A673 (cell line): Measurements from ENCODE around the gene S100A10. TPM values are rescaled to one million over a fixed set of nuclear protein-coding genes. Genes with fewer than 3 reads are reported as not detected.

Experiments used
- BruUV-seq: library from RNA; stranded (reverse); fragments of 400-500 nt; replicated peaks from 2 replicates; lab custom pipeline; 2021; lab: Mats Ljungman, UMichigan
- CTCF ChIA-PET: fragments of 300-600 bp; sonication (Branson Sonifier 250); formaldehyde crosslinking; loops from one replicate; lab custom pipeline; 2022; ENCODE audit warnings: antibody characterized with exemption; lab: Charles Lee
- POLR2A ChIA-PET: fragments of 300-600 bp; sonication (Branson Sonifier 250); formaldehyde crosslinking; loops from one replicate; lab custom pipeline; 2022; ENCODE audit warnings: antibody characterized with exemption; ENCODE audit not compliant: low non-redundant PET; lab: Charles Lee
- DNase-seq: peaks from one replicate; pipeline ENCODE4 v3.0.0-alpha.2; 2015; ENCODE audit warnings: low spot score
- H3K27ac ChIP-seq: fragments of 200-600 bp; sonication (generic); 2 replicates; pipeline ENCODE4 v1.5.1; 2016; ENCODE audit warnings: mixed run types, low read depth, mild to moderate bottlenecking, mixed read lengths, antibody characterized with exemption, low read length; ENCODE audit not compliant: poor library complexity, severe bottlenecking
- H3K27me3 ChIP-seq: fragments of 200-600 bp; sonication (generic); replicated peaks from 2 replicates; pipeline ENCODE4 v1.6.1; 2017; ENCODE audit warnings: mixed run types, low read depth, mild to moderate bottlenecking, mixed read lengths, antibody characterized with exemption, low read length; ENCODE audit not compliant: insufficient read depth, poor library complexity
- H3K36me3 ChIP-seq: fragments of 200-600 bp; sonication (generic); 2 replicates; pipeline ENCODE4 v1.6.1; 2016; ENCODE audit warnings: mixed run types, mild to moderate bottlenecking, mixed read lengths, antibody characterized with exemption, low read length; ENCODE audit not compliant: insufficient read depth, poor library complexity, severe bottlenecking
- H3K4me1 ChIP-seq: fragments of 200-600 bp; sonication (generic); 2 replicates; pipeline ENCODE4 v1.6.1; 2017; ENCODE audit warnings: mixed run types, mild to moderate bottlenecking, mixed read lengths, antibody characterized with exemption, low read length; ENCODE audit not compliant: insufficient read depth, poor library complexity, severe bottlenecking
- H3K4me3 ChIP-seq: fragments of 200-600 bp; sonication (generic); 2 replicates; pipeline ENCODE4 v1.5.1; 2016; ENCODE audit warnings: low read depth, mixed run types, mild to moderate bottlenecking, mixed read lengths, low read length; ENCODE audit not compliant: poor library complexity, severe bottlenecking
- H3K9me3 ChIP-seq: fragments of 200-600 bp; sonication (generic); 2 replicates; pipeline ENCODE4 v1.6.1; 2016; ENCODE audit warnings: mixed run types, low read depth, mild to moderate bottlenecking, mixed read lengths, antibody characterized with exemption, low read length; ENCODE audit not compliant: poor library complexity, severe bottlenecking
- EZH2 ChIP-seq: fragments of 200-600 bp; sonication (generic); IDR thresholded peaks from 2 replicates; pipeline ENCODE4 v1.6.1; 2017; ENCODE audit warnings: borderline replicate concordance, low read depth, mild to moderate bottlenecking, mixed read lengths, antibody characterized with exemption, low read length; ENCODE audit not compliant: poor library complexity, severe bottlenecking
- intact Hi-C: fragments of 100-400 bp; cut with micrococcal nuclease; formaldehyde crosslinking; loops from one replicate; pipeline ENCODE4 v1.10.0; 2022; ENCODE audit not compliant: unreplicated experiment
- total RNA-seq: library from RNA; stranded (reverse); gene quantifications from 2 replicates; pipeline ENCODE4 v1.2.3, GENCODE V29; 2021
- TF ChIP-seq, protein P1 (sequence below): fragments of 300-800, 200-600 bp; sonication (generic); conservative IDR thresholded peaks from 2 replicates; pipeline ENCODE4 v1.5.1; 2017; ENCODE audit warnings: low read depth, mild to moderate bottlenecking, antibody characterized with exemption, low read length, moderate library complexity, mixed read lengths

Gene S100A10
- total RNA-seq, 1 experiment from 2014 or later, result 42.4 TPM

DNA sequence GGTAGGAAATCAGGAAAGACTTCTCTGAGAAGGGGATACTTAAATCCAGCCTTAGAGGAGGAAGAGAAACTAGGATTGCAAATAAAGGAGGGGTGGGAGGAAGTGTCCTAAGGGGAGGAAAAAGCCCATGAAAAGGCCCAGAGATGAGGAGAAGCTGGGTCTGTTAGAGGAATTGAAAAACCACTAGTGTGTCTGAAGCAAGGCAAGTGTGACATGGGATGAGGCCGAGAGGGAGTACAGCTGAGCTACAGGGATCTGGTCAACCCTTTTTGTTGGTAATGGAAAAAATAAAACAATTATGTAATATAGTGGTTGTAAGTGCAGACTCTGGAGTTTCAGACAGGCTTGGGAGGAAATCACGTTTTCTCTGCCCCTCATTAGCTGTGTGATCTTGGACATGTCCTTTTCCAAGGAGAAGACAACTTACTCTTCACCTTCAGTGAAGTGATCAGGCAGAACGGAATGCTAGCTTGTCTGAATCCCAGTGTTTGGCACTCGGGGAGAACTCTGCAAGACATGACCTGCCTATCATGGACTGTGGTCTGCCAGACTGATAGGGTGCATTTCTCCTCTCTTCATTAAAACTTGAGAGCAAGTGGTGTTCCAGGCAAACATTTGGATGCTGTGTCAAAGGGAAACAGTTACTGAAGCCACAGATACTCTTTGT is 7.4 kb upstream of the S100A10 start:
- POLR2A ChIA-PET, result no interaction called here
- Histone ChIP-seq H3K9me3 (no peaks in the 10 kb centered on the region), H3K4me1 (no peaks in the 10 kb centered on the region), H3K4me3 (no peak overlapping the region), H3K27ac (no peak overlapping the region), H3K27me3 (peaks cover 31% of the 10 kb centered on the region), H3K36me3 (no peaks in the 10 kb centered on the region)
- no peak for DNase-seq
- BruUV-seq, result no TSS peak
- intact Hi-C loops, result loop anchor here (1.0 kb wide), 2 partner anchors 67 to 112 kb away; no protein-coding TSS in a partner anchor
- CTCF ChIA-PET, result interaction anchor here (0.6 to 3.7 kb wide), 19 partner anchors 12 to 1814 kb away, joined by 3 to 25 read pairs (median 4); no protein-coding TSS in a partner anchor
- TF ChIP-seq, protein P1, sequence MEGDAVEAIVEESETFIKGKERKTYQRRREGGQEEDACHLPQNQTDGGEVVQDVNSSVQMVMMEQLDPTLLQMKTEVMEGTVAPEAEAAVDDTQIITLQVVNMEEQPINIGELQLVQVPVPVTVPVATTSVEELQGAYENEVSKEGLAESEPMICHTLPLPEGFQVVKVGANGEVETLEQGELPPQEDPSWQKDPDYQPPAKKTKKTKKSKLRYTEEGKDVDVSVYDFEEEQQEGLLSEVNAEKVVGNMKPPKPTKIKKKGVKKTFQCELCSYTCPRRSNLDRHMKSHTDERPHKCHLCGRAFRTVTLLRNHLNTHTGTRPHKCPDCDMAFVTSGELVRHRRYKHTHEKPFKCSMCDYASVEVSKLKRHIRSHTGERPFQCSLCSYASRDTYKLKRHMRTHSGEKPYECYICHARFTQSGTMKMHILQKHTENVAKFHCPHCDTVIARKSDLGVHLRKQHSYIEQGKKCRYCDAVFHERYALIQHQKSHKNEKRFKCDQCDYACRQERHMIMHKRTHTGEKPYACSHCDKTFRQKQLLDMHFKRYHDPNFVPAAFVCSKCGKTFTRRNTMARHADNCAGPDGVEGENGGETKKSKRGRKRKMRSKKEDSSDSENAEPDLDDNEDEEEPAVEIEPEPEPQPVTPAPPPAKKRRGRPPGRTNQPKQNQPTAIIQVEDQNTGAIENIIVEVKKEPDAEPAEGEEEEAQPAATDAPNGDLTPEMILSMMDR, result no peak

DNA sequence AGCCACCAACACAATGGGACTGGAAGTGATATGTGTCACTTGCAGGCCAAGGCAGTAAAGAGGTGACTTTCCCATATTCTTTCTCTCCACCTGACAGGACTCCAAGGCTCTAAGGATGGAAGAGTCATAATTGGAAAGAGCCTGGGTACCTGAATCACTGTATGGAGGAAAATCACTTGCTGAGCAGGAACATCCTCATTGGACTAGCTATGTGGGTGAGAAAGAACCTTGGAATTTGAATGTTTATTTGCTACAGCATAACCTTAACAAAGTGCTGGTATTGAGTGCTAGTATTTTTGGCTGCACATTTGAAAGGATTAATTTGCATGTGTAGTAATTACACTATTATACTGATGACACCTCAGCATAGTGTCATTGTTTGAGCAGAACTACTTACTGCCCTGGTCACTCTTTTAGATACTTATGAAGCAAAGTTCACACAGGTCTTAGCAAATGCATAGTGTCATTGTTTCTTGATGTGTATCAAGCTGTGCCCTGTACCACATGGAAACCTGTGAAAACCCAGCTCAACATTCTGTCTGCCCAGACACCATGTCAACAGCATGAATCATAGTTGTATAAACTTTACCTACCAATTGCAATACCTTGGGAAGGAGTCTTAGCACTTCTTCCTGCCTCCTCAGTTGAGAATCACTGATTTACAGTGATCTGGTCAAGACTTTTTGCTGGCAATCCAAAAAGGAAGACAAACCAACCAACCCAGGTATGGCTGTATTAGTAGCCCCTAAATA is 5.1 kb upstream of the S100A10 start:
- Histone ChIP-seq H3K4me3 (no peak overlapping the region), H3K9me3 (no peaks in the 10 kb centered on the region), H3K27ac (no peak overlapping the region), H3K4me1 (peaks cover 6% of the 10 kb centered on the region), H3K27me3 (peaks cover 10% of the 10 kb centered on the region), H3K36me3 (no peaks in the 10 kb centered on the region)
- no peak for DNase-seq
- no TSS peak for BruUV-seq
- intact Hi-C loops, result no loop called here
- CTCF ChIA-PET, result interaction anchor here (3.7 kb wide), 1 partner anchor 31 kb away, joined by 25 read pairs; no protein-coding TSS in a partner anchor
- POLR2A ChIA-PET, result no interaction called here
- TF ChIP-seq, protein P1, result no peak
- TF ChIP-seq EZH2, result no peak

DNA sequence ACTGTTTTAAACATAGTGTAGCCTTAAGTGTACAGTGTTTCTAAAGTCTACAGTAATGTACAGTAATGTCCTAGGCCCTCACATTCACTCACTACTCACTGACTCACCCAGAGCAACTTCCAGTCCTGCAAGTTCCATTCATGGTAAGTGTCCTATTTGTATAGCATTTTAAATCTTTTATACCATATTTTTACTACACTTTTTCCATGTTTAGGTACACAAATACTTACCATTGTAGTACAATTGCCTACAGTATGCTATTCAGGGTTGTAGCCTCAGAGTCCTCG is 3.6 kb upstream of the S100A10 start:
- Histone ChIP-seq H3K27me3 (peaks cover 7% of the 10 kb centered on the region), H3K36me3 (no peaks in the 10 kb centered on the region), H3K4me1 (peaks cover 10% of the 10 kb centered on the region), H3K4me3 (no peak overlapping the region), H3K9me3 (no peaks in the 10 kb centered on the region), H3K27ac (no peak overlapping the region)
- intact Hi-C loops, result no loop called here
- ChIA-PET POLR2A (no interaction called here), CTCF (no interaction called here)
- TF ChIP-seq, protein P1, result no peak
- no peak for TF ChIP-seq EZH2
- no peak for DNase-seq
- no TSS peak for BruUV-seq
